HFF-Myc (cell line): ENCODE data around the gene AMBRA1.

Experiments used
- DNase-seq: peaks from one replicate; pipeline ENCODE4 v3.0.0-alpha.2; 2011; ENCODE audit warnings: low read depth; ENCODE audit errors: extremely low read depth
- H3K4me3 ChIP-seq: replicated peaks from 2 replicates; pipeline ENCODE4 v1.5.1; 2011; ENCODE audit warnings: low read depth, mild to moderate bottlenecking, control low read depth, low read length
- TF ChIP-seq, protein P1 (sequence below): IDR thresholded peaks from 2 replicates; pipeline ENCODE4 v1.5.1; 2012; ENCODE audit warnings: mild to moderate bottlenecking, low read depth, low read length, control low read depth; ENCODE audit errors: missing control alignments

AMBRA1 gene

DNA sequence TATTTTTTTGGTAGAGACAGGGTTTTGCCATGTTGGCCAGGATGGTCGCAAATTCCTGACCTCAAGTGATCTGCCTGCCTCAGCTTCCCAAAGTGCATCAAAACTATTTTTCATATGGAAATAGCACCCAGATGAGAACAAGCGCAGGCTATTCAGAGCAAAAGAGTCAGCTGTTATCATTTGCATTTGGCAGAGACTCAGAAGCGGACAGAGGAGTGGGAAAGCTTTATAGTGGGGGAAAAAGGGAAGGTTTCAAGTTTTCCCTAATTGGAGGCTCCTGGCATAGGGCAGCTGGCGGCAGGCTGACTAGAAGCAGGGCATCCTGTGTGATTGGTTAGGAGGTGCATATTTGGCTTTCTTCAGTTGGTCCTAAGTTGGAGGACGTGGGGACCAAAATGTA, 43.7 kb upstream of the AMBRA1 start:
- H3K4me3 ChIP-seq = no peak overlapping the region
- no peak for DNase-seq
- TF ChIP-seq, protein P1, sequence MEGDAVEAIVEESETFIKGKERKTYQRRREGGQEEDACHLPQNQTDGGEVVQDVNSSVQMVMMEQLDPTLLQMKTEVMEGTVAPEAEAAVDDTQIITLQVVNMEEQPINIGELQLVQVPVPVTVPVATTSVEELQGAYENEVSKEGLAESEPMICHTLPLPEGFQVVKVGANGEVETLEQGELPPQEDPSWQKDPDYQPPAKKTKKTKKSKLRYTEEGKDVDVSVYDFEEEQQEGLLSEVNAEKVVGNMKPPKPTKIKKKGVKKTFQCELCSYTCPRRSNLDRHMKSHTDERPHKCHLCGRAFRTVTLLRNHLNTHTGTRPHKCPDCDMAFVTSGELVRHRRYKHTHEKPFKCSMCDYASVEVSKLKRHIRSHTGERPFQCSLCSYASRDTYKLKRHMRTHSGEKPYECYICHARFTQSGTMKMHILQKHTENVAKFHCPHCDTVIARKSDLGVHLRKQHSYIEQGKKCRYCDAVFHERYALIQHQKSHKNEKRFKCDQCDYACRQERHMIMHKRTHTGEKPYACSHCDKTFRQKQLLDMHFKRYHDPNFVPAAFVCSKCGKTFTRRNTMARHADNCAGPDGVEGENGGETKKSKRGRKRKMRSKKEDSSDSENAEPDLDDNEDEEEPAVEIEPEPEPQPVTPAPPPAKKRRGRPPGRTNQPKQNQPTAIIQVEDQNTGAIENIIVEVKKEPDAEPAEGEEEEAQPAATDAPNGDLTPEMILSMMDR = no peak

- H3K4me3 ChIP-seq = no peak overlapping the region
- DNase-seq = no peak
- TF ChIP-seq, protein P1 = no peak
Observed at GRCh38 chr11:46635557-46636139, 41.8 kb upstream of the AMBRA1 start.

DNA sequence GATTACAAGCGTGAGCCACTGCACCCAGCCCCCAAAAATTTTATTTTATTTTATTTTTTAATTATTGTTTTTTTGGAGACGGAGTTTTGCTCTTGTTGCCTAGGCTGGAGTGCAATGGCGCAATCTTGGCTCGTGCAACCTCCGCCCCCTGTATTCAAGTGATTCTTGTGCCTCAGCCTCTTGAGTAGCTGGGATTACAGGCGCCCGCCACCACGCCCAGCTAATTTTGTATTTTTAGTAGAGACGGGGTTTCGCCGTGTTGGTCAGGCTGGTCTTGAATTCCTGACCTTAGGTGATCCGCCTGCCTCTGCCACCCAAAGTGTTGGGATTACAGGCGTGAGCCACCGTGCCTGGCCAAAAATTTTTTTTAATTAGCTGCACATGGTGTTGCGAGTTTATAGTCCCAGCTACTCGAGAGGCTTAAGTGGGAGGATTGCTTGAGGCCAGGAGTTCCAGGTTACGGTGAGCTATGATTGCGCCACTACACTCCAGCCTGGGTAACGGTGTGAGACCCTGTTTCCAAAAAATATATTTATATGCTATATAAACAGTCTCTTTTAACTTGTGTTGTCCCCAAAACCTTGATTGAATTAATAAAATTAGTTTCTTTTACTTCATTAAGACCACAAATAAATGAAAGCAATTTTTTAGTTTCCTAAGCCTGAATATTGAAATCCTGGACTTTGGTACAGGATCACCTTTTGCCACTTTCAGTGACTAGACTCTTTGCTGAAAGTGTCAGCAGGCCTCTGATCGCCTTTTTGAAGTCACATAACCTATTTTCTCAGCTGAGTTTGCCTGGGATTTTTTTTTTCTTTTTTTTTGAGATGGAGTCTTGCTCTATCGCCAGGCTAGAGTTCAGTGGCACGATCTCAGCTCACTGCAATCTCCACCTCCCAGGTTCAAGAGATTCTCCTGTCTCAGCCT, 39.7 kb upstream of the AMBRA1 start:
- TF ChIP-seq, protein P1 = no peak
- DNase-seq = no peak
- no peak overlapping the region for H3K4me3 ChIP-seq

- no peak for DNase-seq
- TF ChIP-seq, protein P1 = no peak
- H3K4me3 ChIP-seq = no peak overlapping the region
Observed at GRCh38 chr11:46632502-46632901, 38.7 kb upstream of the AMBRA1 start.

DNA sequence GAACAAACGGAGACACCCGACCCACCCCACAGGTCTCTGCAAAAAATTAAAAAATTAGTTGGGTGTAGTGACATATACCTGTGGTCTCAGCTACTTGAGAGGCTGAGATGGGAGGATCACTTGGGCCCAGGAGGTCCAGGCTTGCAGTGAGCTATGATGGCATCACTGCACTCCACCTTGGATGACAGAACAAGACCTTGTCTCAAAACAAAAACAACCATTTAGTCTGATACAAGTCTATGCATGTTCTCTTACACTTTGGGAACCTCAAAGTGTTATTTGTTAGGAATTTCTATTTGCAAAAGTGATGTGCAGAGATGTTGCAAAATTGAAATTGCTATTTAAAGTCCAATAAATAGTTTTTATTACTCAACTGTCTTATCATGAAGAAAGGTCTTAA, 37.9 kb upstream of the AMBRA1 start:
- H3K4me3 ChIP-seq = no peak overlapping the region
- TF ChIP-seq, protein P1 = no peak
- no peak for DNase-seq

- DNase-seq = no peak
- H3K4me3 ChIP-seq = no peak overlapping the region
- TF ChIP-seq, protein P1 = no peak
Observed at GRCh38 chr11:46630237-46630636, 36.4 kb upstream of the AMBRA1 start.
